PC-9 (cell line): Measurements from ENCODE around the gene PNKD.

Source experiments
- CTCF ChIP-seq: fragments of 200-600 bp; sonication (generic); conservative IDR thresholded peaks from 2 replicates; pipeline ENCODE4 v1.6.1; 2017; ENCODE audit warnings: mixed run types, antibody characterized with exemption, mild to moderate bottlenecking, moderate library complexity
- EZH2 ChIP-seq: fragments of 200-600 bp; sonication (generic); IDR thresholded peaks from 2 replicates; pipeline ENCODE4 v1.8.0; 2017; ENCODE audit warnings: antibody characterized with exemption, low read depth

- no peak for TF ChIP-seq CTCF
- TF ChIP-seq EZH2: no peak
Observed at GRCh38 chr2:218315397-218315796, 45.1 kb downstream of the PNKD start.
